Measurements from ENCODE around the gene TOMM34. TPM values are rescaled to one million over a fixed set of nuclear protein-coding genes. Genes with fewer than 3 reads are reported as not detected.

TOMM34 gene, protein sequence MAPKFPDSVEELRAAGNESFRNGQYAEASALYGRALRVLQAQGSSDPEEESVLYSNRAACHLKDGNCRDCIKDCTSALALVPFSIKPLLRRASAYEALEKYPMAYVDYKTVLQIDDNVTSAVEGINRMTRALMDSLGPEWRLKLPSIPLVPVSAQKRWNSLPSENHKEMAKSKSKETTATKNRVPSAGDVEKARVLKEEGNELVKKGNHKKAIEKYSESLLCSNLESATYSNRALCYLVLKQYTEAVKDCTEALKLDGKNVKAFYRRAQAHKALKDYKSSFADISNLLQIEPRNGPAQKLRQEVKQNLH
- 10 to 100 TPM; 11.1 to 15.6 (median 12.5) TPM for total RNA-seq

DNA sequence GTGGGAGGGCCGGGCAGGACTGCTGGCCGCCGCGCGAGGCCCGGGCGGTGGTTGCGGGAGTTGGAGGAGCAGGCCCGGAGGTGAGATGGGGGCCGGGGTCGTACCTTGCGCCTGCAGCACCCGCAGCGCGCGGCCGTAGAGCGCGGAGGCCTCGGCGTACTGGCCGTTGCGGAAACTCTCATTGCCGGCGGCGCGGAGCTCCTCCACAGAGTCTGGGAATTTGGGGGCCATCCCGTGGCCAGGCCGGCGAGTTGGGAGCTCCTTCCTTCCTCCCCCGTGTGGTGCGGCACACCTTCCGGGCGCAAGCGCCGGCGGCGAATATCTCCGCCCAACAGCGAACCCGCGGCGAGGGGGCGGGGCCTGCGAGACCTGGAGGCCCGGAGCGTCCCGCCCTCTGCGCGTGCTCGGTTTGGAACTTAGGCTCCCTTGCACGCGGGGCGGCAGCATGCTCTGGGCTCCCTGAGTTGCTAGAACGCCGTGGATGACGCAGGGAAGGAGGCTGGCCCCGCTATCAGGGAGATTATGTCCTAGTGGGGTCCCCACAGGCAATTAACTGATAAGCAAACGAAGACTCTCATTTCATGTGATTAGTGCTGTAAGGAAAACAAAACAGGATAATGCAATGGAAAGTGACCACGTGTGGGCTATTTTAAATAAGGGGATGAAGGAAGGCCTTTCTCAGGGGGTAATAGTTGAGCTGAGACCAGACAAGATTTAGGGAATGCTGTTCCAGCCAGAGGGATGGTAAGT, at the start of gene TOMM34:
TOMM34 (minus strand) TSS at position 295 of the 750 bp plus-strand sequence; CDS start at position 231, 64 bp downstream.
- TF ChIP-seq, protein P1, sequence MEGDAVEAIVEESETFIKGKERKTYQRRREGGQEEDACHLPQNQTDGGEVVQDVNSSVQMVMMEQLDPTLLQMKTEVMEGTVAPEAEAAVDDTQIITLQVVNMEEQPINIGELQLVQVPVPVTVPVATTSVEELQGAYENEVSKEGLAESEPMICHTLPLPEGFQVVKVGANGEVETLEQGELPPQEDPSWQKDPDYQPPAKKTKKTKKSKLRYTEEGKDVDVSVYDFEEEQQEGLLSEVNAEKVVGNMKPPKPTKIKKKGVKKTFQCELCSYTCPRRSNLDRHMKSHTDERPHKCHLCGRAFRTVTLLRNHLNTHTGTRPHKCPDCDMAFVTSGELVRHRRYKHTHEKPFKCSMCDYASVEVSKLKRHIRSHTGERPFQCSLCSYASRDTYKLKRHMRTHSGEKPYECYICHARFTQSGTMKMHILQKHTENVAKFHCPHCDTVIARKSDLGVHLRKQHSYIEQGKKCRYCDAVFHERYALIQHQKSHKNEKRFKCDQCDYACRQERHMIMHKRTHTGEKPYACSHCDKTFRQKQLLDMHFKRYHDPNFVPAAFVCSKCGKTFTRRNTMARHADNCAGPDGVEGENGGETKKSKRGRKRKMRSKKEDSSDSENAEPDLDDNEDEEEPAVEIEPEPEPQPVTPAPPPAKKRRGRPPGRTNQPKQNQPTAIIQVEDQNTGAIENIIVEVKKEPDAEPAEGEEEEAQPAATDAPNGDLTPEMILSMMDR (IDR thresholded peaks at IDR 0.05): peak in 2 of 4 experiments; percentile 12 to 16
- peak; percentile 75 to 84 for TF ChIP-seq POLR2A (IDR thresholded peaks at IDR 0.05)
- H3K9me3 ChIP-seq: no peaks in the 10 kb centered on the region
- peak; percentile 92 to 94 for DNase-seq
- H3K36me3 ChIP-seq: no peaks in the 10 kb centered on the region
- H3K4me1 ChIP-seq: no peaks in the 10 kb centered on the region
- no peaks in the 10 kb centered on the region for H3K27me3 ChIP-seq
- H3K27ac ChIP-seq: peak within 1 kb of the TSS; percentile 71 to 83
- intact Hi-C loops (cut with DNase I; ENCODE audit: low total_unique reads): loop anchor here (10.0 kb wide), 1 partner anchor 75 kb away; the partner anchor contains the start of gene YWHAB
- peak within 1 kb of the TSS; percentile 51 to 72 for H3K4me3 ChIP-seq

DNA sequence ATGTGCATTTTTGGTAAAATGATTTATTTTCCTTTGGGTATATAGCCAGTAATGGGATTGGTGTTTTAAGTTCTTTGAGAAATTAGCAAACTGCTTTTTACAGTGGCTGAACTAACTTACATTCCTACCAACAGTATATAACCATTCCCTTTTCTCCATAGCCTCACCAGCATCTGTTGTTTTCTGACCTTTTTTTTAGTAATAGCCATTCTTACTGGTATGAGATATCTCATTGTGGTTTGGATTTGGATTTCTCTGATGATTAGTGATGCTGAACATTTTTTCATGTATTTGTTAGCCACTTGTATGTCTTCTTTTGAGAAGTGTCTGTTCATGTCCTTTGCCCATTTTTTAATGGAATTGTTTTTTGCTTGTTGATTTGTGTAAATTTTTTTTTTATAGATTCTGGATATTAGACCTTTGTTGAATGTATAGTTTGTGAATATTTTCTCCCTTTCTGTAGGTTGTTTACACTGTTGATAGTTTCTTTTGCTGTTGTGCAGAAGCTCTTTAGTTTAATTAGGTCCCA, 48.4 kb upstream of the TOMM34 start:
- no peak for TF ChIP-seq POLR2A (IDR thresholded peaks at IDR 0.05)
- TF ChIP-seq, protein P1 (IDR thresholded peaks at IDR 0.05): no peak
- Histone ChIP-seq H3K9me3 (no peaks in the 10 kb centered on the region), H3K27ac (no peak overlapping the region), H3K4me1 (no peaks in the 10 kb centered on the region), H3K4me3 (no peak overlapping the region), H3K27me3 (no peaks in the 10 kb centered on the region), H3K36me3 (no peaks in the 10 kb centered on the region)
- intact Hi-C loops (cut with DNase I; ENCODE audit: low total_unique reads): no loop called here
- no peak for DNase-seq

DNA sequence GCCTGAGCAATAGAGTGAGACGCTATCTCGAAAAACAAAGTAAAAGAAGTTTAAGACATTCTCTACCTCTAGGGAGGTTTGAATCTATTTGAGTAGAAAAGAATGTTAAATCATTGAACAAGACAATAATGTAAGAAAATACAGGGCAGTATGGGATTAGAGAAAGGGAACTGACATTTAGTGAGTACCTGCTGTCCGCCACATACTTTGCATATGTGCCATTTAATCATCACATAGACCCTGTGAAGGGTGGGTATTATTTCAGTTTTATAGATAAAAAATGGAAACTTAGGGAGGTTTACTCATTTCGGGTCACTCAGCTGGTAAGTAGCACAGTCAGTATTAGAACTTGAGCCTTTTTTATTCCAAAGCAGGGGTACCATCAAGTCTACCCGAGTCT, 37.5 kb upstream of the TOMM34 start:
- TF ChIP-seq, protein P1 (IDR thresholded peaks at IDR 0.05): no peak
- TF ChIP-seq POLR2A (IDR thresholded peaks at IDR 0.05): no peak
- Histone ChIP-seq H3K9me3 (no peaks in the 10 kb centered on the region), H3K27ac (no peak overlapping the region), H3K27me3 (no peaks in the 10 kb centered on the region), H3K4me1 (no peaks in the 10 kb centered on the region), H3K36me3 (no peaks in the 10 kb centered on the region), H3K4me3 (no peak overlapping the region)
- intact Hi-C loops (cut with DNase I; ENCODE audit: low total_unique reads): no loop called here
- DNase-seq: no peak

DNA sequence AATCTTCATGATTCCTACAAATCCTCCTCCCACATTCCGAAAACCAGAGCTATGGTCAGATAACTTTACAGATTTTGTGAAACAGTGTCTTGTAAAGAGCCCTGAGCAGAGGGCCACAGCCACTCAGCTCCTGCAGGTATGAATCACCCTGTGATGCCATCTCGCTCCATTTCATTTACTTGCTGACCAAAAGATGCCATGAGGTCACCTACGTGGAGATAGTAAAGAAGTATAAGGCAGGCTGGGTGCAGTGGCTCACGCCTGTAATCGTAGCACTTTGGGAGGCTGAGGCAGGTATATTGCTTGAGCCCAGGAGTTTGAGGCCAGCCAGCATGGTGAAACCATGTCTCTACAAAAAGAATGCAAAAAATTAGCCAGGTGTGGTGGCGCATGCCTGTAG, 37.0 kb upstream of the TOMM34 start:
- no peak for DNase-seq
- Histone ChIP-seq H3K4me3 (no peak overlapping the region), H3K9me3 (no peaks in the 10 kb centered on the region), H3K27me3 (no peaks in the 10 kb centered on the region), H3K27ac (no peak overlapping the region), H3K4me1 (no peaks in the 10 kb centered on the region), H3K36me3 (no peaks in the 10 kb centered on the region)
- TF ChIP-seq, protein P1 (IDR thresholded peaks at IDR 0.05): no peak
- TF ChIP-seq POLR2A (IDR thresholded peaks at IDR 0.05): no peak
- intact Hi-C loops (cut with DNase I; ENCODE audit: low total_unique reads): no loop called here

DNA sequence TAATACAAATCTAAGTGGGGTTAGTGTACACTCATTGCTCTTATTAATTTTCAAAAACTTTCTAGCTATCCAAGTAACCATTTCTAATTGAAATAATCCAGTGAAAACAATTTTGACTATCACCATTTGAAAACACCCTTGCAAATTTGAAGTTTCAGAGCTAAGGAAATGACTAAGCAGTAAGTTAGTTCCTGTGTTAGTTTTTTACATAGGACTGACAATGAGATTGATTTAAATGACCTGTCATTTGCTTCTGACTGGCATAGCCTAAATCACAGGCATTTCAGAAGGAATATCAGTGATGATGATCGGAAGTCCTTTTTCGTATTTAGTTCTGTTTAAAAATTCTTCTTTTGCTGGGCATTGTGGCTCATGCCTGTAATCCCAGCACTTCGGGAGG, 33.1 kb upstream of the TOMM34 start:
- intact Hi-C loops (cut with DNase I; ENCODE audit: low total_unique reads): no loop called here
- no peaks in the 10 kb centered on the region for H3K27me3 ChIP-seq
- no peaks in the 10 kb centered on the region for H3K36me3 ChIP-seq
- H3K9me3 ChIP-seq: no peaks in the 10 kb centered on the region
- no peak for DNase-seq
- no peak overlapping the region for H3K27ac ChIP-seq
- no peak overlapping the region for H3K4me3 ChIP-seq
- H3K4me1 ChIP-seq: no peaks in the 10 kb centered on the region
- TF ChIP-seq POLR2A (IDR thresholded peaks at IDR 0.05): no peak
- TF ChIP-seq, protein P1 (IDR thresholded peaks at IDR 0.05): no peak

All from uterus (tissue), 4 donors.